Panc1 (cell line): Measurements from ENCODE around the gene RPL5.

Source experiments
- CTCF ChIP-seq: fragments of 450-650 bp; IDR thresholded peaks from 2 replicates; pipeline ENCODE4 v1.5.1; 2017; ENCODE audit warnings: mild to moderate bottlenecking
- SIN3A ChIP-seq: IDR thresholded peaks from 2 replicates; pipeline ENCODE4 v1.6.1; 2012; ENCODE audit warnings: low read depth, mild to moderate bottlenecking, low read length, moderate library complexity, borderline replicate concordance; ENCODE audit not compliant: insufficient read depth

DNA sequence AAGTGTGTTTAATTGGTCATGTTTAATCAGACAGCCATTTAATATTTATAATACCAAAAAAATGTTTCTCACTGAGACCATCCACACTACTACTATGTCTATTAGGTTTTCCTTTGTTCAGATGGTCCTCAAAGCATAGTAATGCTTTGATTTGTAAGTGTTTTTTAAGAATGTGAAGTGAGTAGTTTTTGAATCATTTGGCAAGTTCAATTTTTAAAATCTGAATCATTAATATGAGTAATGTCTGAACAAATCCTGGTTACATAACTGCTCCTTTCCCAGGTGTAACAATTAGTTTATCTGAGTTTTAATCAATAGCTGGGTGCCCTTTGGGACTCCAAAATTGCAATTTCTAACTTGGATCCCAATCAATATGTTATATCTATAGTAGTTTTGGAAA lies 23.5 kb upstream of the RPL5 start:
- TF ChIP-seq CTCF (no peak), SIN3A (no peak)
